GM19099 (cell line): Measurements from ENCODE around the gene CYP39A1.

ENCODE experiments used
- POLR2A ChIP-seq: IDR thresholded peaks from 3 replicates; pipeline ENCODE4 v1.6.1; 2011; ENCODE audit warnings: low read depth; ENCODE audit not compliant: insufficient read length; ENCODE audit errors: extremely low read depth

The CYP39A1 gene

DNA sequence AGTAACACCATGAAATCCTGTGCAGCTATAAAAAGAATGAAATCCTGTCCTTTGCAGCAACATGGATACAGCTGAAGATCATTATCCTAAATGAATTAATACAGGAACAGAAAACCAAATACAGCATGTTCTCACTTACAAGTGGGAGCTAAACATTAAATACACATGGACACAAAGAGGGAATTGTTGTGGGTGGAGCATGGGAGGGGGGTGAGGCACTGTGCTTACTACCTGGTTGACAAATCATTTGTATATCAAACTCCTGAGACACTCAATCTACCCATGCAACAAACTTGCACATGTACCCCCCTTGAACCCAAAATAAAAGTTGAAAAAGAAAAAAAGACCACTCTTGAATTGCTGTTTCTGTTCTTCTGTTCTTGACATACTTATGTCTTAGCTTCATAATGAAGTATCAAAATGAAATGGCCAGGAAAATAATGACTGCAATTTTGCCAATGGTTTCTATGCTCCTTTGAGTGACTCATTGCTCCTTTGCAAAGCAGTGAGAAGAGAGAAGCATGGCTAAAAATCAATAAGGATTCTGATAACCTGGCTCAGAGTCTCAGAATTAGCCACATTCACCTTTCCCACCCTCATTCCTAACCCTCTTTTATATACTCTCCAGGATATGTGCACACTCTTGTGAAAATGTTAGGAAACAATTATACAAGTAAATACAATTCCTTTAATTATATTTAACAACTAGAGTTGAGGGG, 71.0 kb downstream of the CYP39A1 start:
- TF ChIP-seq POLR2A, result no peak

GRCh38 chr6:46575530-46575929, 77.1 kb downstream of the CYP39A1 start:
- no peak for TF ChIP-seq POLR2A

DNA sequence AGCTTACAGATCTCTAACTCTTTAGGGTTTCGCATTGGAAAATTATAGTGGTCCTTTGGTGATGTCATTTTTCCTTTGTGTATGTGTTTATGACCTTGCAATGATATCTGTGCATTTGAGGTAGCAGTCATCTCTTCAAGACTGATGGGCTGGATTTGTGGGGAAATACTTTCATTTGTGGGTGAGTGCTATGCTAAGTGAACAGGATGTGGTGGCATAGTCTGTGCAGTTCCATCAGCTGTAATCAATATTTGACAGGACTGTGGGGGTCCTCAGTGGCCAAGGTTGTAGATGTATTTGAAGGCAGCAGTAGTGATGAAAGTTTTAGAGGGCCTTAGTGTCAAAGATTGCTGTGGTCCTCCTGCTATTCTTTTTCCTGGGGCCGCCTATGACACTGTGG, 79.5 kb downstream of the CYP39A1 start:
- TF ChIP-seq POLR2A, result no peak

DNA sequence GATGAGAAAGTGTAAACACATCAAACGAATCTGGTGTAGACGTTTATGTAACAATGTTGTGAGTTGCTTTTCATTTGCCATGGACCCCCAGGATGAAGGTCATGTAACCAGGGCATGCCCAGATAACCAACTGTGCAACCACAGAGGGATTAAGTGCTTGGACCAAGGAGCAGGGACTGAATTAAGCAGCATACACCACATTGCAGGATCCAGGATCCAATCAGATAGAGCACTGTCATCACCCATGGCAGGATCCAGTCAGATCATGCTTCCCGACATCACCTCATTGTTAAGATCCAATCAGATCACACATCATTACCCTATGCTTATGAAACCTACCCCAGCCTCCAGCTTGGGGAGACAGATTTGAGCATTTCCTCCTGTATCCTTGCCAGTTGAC, 87.1 kb downstream of the CYP39A1 start:
- no peak for TF ChIP-seq POLR2A

DNA sequence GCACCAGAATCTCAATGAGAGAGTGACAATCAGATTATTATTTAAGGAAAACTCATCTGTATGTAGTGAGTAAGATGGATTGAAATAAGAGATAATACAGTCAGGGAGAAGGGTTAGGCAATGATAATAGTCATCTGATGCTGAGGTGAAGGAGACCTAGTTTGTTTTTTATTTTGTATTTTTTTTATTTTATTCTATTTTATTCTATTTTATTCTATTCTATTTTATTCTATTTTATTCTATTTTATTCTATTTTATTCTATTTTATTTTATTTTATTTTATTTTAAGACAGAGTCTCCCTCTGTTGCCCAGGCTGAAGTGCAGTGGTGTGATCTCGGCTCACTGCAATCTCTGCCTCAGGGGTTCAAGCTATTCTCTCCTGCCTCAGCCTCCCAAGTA, 88.7 kb downstream of the CYP39A1 start:
- TF ChIP-seq POLR2A, result no peak

DNA sequence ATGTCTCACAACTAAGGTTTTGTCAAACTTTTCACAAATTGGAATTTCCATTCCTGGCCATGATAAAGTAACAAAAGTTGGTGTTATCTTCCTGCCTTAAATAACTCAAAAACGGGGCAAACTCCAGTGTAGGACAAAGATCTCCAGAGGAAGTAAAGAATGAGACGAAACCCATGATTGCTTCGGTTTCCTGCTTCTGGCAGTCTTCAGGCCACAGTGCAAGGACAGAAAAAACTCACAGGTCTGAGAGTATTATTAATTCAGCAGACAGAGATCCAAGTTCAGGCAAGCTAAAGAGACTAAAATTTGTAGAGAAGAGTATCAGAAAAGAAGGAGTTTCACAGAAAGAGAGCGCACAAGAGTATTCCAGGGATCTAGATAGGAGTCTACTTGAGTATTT, 96.6 kb downstream of the CYP39A1 start:
- TF ChIP-seq POLR2A, result no peak

DNA sequence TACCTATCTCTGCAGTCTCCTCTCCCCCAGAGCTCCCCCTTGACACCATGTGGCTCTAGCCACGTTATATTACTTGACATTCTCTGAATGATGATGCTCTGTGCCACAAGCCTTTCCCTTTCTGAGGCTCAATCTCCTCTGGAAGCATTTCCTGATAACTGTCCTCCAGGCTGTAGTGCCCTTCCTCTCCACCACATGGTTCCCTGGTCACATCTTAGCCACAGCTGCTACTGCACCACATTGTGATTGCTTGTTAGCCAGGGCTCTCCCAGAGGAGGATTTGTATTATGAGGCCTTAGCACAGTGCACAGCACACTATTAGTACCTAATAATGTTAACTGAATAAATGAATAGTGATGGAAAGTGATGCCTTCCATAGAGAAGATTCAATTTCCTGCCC, 97.5 kb downstream of the CYP39A1 start:
- TF ChIP-seq POLR2A, result no peak

DNA sequence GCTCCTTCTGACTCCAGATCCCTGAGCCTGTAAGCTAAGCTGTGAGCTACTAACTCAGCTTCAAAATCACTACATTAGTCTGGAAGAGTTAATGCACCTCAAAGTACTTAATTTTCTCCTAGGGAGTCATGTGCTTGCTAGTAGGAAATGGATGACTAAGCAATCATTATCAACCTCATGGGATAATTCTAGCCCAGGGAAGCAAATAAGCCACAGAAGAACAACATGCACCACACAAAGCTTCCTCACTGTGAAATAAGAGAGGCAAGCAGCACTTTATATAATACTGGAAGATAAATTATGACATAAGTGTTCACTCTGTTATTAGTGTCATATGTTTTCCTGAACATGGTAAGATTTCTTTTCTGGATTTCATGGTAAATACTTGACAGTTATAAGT, 103.5 kb downstream of the CYP39A1 start:
- no peak for TF ChIP-seq POLR2A

DNA sequence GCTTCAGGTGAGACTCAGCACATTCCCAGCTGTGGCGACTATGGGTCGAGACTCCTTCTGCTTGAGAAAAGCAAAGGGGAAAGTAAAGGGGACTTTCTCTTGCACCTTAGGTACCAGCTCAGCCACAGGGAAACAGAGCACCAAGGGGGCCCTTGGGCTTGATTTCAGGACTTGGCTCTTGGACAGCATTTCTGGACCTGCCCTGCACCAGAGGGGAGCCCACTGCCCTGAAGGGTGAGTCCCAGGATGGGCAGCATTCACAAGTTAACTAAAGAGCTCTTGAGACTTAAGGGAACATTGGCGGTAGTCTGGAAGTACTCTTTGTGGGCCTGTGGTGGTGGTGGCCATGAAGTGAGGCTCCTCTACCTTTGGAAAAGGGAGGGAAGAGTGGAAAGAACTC, 111.1 kb downstream of the CYP39A1 start:
- no peak for TF ChIP-seq POLR2A

DNA sequence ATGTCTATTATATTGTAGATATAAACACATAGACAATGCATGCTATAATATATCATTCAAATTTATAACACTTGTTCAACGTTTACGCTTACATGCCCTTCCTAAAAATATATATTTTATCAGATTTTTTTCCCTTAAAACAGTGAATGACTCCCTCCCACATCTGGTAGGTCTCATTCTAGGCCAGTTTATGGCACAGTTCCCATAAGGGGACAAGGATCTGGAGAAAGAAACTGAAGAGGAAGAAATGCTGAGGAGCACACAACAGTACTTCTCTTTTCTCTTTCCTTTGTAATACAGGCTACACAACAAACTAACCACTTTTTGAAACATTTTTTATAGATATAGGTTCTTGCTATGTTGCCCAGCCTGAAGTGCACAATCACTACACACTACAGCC, 112.8 kb downstream of the CYP39A1 start:
- TF ChIP-seq POLR2A, result no peak

GRCh38 chr6:46538800-46539480, 113.7 kb downstream of the CYP39A1 start:
- TF ChIP-seq POLR2A, result no peak

DNA sequence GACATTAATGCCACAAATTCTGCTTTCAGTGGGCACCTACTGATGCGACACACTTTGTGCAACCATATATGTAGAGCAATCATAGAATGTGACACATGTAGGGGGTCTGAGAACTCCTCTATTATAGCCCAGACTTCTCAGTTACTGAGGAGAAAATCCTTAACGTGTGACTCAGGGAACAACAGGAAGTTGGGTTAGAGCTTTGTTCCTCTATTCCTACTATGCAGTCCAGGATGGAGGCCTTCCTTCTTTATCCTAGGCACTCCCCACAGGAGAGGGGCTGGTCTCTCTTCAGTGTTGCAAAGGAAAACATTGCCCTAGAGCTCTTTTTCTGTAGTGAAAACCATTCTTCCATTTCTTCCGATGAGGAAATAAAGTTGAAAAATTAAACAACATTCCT, 121.7 kb downstream of the CYP39A1 start:
- no peak for TF ChIP-seq POLR2A

DNA sequence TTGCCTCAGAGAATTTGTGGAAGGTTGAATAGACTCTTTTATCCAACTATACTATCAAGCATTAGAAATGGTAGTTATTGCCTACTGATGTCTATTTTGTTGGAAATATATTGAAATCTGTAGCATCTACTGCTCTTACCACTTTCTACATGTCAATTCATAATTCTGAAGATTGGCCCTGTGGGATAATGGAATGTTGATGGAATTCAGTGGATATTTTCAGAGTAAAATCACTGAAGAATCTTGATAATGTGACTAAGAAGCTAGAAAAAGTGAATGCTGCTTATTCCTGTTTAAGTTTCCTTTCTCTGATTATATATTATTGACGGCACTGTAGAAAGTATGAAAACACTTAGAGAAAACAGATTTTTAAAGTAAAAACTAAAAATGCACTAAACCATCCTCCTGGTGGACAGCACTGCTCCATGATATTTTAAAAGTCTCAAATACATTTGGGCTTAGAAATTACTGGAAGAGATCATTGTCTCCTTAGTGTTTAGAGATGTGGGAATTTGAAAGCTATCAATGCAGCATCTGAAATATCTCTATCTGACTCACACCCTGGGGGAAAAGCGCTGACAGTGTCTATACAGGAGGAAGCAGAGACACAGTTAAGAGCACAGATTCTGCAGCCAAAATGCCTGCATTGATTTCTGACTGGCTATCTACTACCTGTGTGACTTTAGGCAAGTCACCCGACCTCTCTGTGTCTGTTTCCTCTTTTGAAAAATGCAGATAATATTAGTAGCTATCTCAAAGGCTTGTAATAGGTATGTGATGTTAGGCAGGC, 123.5 kb downstream of the CYP39A1 start:
- no peak for TF ChIP-seq POLR2A

DNA sequence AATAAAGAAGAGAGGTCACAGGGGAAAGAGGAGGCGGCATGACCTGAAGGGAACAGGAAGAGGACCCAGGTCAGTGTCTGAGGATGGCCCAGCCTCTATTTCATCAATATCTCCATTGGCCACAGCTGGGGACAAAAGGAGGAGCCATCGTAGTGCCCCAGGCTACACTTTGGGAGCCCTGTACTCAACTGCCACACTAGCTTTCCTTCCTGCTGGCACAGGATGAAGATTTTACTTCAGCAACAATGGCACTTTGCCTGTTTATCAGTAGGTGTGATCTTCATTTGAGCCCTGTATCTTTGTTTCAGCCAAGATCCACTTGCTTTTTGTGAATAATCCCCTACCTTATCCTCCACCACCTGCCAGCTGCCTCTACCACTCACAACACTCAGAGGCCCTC, 126.0 kb downstream of the CYP39A1 start:
- no peak for TF ChIP-seq POLR2A

DNA sequence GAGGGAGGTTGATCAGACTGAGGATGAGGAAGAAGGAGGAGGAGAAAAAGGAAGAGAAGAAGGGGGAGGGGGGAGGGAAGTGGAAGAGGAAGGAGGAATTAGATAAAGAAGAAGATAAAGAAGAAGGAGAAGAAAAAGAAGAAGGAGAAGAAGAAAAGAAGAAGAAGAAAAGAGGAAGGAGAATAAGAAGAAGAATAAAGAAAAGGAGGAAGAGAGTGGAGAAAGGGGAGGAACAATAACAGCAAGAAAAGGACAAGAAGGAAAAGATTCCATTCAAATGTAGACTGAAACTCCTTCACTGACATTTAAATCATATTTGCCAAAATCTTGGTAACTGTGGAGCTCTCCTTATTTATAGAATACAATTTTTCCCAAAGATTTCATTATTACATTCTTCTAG, 127.0 kb downstream of the CYP39A1 start:
- TF ChIP-seq POLR2A, result no peak

DNA sequence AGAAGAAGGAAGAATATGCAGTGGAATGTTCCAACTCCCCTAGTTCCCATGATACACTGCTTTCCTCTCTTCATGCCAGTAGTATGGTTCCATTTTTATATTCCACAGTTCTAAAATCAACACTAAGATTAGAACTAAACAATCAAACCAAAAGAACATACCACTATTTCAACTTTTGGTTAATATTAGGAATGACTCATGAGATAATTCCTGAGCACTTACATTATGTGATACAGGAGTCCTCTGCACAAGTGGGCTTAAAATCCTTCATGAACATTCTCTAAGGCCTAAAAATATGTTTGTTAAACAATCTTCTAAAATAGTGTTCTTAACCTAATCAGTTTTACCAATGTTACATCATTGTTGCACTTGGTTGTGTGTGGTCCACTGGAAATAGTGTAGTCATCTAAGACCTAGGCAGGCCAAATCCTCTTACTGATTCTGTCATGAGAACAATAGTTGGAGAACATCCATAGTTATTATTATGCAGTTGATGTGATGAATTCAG, 131.1 kb downstream of the CYP39A1 start:
- no peak for TF ChIP-seq POLR2A
